ENCODE data around the gene CAPN8.
A peak's percentile ranks its signal among the peaks of the same experiment; 100 is the strongest.

CAPN8 gene

DNA sequence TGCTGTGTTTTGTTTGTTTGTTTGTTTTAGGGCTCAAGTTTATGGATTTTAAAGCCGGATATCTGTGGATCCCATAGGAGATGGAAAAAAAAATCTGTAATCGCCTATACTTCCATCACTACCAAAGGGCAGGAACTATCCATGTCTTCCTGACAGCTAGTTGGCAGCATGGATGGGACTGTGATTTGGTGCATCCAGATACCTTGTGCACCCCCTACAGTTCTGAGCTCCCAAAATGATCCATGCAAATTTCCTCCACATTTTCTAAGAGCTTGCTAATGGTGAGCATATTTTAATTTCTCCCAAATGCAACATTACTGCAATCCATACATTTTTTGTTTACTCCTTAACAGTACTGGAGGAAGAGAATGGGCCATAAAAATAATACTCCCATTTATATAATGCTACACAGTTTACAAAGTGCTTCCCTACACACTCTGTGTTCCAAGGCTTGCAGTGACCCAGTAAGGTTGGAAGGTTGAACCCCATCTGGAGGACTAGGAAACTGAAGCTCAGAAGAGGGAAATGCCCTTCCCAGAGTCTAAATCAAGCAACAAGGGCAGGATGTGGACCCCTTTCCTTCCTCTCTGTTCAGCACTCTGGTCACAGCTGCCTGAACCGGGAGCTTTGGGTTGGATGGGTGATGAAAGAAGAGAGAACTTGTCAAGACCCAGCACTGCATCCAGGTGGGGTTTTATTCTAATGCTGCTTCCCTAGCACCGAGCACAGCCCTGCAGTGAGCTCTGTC, 48.0 kb downstream of the CAPN8 start:
- DNase-seq (ENCODE audit: low read depth), result no peak

DNA sequence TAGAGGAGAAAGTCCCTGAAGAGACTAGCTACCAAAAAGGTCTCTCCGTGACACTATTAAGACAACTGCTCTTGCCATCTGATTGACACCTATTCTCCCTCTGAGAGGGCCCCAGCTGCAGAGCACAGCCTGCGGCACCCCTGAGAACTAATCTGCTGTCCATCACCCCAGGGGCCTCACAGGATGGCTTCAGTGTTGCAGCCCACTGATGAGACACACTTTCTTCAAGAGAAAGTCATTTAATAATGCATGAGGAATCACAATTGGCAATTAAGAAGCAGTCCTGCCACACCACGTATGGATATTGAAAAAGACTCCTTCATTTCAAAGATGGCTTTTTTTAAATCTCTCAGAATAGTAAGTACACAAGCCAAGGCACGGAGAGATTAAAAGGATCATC, 48.9 kb downstream of the CAPN8 start:
- no peak for DNase-seq (ENCODE audit: low read depth)

DNA sequence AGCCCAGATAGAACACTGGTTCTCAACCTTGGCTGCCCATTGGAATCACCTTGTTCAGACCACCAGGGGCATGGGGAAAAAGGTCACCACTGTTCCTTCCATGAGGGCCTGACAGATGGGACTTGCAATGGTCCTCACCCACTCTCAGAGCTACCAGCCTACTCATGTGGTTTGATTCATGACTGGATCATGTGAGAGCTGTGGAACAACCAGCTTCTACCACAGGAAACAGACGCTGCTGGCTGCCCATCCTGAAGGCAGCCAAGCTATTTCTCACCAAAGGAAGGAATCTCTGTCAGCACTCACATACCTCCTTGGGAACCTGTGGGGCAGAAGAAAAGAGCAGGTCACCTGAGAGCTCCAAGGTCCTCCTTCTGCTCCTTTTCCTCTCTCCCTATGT, 53.6 kb downstream of the CAPN8 start:
- no peak for DNase-seq (ENCODE audit: low read depth)

DNA sequence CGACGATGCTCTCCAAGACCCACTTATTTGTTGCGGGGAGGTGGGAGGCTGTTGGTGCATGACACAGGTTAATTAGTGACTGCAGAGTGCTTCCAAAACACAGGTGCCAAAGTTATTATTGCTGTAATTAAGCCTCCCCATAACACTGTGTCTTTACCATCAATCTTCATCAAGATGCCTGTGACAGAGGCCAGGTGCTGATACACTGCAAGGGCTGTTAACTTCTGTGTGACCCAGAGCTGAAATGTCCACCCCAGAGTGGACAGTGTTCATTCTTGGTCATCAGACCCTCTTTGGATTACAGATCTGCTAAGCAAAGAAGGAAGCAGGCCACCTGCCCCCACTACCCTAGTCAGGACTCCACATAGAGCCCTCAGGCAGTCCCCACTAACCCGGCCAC, 55.5 kb downstream of the CAPN8 start:
- no peak for DNase-seq (ENCODE audit: low read depth)

DNA sequence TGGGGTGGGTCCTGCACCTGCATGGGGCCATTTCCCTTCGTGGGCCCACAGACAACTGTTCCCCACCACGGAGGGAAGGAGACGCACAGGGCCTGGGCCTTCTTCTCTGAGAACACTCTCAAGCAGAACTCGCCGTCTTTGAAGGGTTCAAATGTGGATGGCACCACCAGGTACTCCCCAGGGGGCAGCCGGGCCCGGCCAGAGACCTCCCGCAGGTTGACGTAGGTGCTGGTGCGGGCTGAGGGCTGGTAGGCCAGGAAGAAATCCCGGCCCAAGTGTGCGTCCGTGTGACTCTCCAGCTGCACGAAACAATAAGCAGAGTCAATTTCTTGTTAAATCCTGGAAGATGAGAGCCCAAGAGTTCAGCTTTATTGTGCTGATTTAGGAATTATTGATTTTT, 56.4 kb downstream of the CAPN8 start:
- no peak for DNase-seq (ENCODE audit: low read depth)

DNA sequence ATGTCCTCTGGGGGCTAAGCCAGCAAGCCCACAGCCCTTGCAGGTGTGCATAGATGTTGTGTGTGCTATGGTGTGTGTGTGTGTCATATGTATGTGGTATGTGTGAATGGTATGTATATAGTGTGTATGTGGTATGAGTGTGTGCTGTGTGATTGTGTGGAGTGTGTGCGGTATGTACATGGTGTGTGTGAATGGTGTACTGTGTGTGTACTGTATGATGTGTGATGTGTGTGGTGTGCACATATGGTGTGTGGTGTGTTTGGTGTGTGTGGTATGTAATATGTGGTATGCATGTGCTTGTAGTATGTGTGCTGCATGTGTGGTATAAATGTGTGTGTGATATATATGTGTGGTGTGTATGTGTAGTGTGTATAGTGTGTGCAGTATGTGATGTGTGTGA, 107.0 kb downstream of the CAPN8 start:
- no peak for DNase-seq (ENCODE audit: low read depth)

DNA sequence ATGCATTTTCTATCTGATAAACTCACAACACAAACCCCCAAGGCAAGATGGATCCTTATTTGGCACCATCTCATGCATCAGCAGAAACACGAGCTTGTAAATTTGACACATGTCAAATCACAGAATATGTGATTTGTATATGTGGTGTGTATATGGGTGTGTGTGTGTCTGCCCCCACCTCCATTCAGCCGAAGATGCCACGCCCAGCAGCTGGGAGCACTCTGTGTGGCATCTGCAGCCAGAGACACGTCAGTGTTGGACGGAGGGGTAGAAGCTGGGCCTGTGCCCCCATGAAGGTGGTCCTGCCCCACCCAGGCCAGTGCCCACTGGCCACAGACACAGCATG, 108.4 kb downstream of the CAPN8 start:
- DNase-seq (ENCODE audit: low read depth), result no peak

DNA sequence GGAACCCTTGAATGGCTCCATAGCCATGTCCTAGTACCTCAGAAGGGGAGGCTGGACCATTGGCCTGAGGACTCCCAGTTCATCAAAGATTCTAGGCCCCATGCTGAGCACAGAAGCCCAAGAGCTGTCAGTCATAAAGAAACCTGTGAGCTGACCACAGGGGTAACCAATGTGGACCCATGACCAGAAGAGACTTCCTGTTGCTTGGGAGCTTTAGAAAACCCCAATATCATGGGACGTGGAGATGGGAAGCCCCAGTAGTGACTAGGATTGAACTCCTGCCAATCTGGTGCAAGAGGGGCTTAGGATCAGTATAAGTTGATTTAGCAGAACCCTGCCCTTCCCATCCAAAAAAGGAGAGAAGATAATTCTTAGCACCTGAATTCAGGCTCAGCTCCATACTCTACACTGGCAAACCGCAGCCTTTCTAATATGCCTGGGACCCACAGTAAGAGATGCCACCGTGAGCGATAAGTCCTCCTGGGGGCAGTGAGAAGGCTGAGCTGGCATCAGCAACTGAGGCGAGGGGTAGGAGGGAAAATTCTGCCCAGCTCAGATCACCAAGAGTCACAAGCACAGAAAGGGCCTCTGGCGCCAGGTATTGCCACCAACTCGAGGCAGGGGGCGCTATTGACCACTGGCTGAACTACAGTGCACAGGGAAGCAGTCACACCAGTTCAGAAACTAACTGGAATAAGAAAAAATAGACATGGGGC, 108.9 kb downstream of the CAPN8 start:
- DNase-seq (ENCODE audit: low read depth), result no peak

DNA sequence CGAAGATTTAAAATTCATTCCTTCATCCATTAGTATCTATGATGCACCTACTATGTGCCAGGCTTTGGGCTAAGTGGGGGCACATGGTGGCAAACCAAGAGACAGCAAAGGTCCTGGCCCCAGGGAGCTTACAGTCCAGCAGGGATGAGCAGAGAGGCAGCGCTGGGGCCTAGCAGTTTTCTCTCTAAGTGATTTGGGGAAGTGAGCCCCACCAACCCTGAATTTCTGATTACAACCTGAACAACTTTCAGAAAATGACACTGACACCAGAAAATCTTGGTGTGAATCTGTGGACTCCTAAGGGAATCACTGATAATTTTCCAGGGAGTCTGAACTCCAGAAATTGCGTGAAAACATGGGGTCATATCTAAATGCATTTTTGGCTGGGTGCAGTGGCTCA, 111.5 kb downstream of the CAPN8 start:
- DNase-seq (ENCODE audit: low read depth), result no peak

DNA sequence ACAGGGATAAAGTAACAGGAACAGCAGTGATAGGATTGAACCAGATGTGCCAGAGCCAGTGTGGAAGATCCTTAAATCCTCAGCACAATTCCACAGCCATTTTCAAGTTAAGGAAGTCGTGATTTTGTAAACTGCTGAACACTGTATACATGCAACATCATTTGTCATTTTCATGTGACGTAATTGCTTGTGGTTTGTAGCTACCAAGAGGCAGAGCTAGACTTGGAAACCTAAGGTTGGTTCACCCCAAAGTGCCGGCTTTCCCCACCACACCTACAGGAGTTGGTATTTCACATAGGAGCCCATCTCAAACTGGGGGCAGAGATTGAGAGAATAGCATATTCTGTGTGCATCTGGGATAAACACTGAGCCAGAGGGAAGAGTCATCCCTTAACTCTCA, 113.9 kb downstream of the CAPN8 start:
- DNase-seq (ENCODE audit: low read depth), result no peak

DNA sequence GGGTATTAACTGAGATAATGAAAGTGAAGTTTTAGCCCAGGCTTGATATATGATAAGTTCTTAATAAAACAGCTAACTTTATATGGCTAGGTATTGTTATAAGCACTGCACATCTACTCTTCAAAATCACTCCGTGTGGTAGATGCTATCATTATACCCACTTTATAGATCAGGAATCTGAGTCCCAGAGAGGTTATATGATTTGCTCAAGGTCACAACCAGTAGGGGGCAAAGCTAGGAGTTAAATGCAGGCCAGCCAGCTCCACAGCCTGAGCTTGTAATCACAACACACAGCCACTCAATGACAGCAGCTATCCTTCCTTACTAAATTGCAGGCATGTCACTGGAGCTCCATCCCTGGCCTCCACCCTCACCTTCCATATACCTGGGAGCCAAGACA, 115.8 kb downstream of the CAPN8 start:
- DNase-seq (ENCODE audit: low read depth), result no peak

DNA sequence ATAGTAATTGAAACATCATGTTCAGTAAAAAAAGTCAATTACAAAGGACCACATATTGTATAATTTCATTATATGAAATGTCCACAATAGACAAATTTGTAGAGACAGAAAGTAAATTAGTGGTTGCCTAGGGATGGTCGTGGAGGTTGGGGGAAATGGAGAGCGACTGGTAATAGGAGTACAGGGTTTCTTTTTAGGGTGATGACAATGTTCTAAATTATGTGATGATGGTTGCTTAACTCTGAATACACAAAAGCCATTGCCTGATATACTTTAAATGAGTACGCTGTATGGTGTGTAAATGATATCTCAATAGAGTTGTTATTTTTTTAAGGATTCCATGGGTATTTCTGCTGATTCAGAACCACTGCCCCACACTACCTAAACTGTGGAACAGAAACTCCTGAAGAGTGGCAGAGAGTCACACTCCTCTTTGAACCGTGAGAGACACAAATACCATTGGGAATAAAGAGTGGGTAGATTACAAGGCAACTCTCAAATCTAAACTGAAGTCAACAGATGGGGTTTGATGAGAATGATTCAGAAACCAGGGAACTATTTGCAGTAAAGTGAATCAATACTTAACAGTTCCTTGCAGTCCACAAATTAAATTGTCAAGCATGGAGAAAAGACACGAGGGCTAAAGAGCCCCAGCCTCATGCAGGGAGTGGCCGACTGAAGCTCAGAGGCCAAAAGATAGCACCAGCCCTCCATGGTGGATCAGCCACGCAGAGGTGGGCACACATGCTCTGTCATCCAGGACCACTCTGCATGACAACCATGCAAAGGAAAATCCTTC, 118.0 kb downstream of the CAPN8 start:
- DNase-seq (ENCODE audit: low read depth), result no peak

DNA sequence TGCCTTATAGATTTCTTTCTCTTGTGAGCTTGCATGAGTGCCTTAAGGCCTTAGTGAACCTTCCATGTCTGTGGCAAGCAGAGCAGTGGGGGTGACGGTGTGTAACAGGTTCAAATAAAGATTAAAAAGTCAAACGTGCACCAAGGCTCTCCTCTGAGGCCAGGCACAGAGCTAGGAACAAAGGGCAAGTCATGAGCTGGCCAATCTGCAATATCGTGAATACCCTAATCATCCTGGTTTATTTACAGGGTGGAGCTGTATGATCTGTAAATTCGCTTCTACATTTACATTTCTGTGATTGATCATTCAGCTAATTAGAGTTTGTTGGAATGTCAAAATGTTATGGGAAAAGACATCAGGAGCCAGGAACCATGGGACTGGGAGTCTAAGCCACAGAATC, 120.2 kb downstream of the CAPN8 start:
- no peak for DNase-seq (ENCODE audit: low read depth)

DNA sequence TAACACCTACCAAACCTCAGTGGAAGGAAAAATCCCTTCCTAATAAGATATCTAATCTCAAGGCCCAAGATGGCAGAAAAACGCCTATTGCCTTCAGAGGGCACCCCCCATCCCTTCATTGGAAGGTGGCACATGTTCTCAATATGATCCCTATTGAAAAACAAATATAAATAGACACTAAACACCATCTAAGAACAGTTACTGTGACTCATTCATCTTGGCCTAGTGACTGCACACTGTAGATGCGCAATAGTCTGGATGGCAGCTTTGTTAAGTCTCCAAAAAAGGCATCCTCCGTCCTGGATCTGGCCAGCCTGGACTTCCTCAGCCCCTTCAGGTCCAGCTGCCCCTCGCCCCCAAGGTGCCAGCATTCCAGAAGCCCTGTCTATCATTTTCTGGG, 121.9 kb downstream of the CAPN8 start:
- no peak for DNase-seq (ENCODE audit: low read depth)

DNA sequence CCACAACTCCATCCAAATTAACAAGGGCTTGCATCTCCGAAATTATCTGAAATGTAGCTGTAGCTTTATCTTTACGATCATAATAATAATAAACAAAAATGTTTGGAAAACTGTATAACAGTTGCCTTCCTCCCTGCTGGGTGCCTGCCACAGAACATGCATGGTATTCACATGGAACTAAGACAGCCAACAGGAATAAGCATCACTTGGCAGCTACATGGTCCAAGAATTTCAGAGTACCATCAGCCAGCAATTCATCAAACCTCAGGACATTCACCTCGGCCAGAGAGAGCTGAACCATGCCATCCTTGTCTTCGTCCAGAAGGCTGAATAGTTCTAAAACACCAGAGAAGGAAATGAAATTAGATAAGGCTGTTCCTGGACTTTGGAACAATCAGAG, 122.7 kb downstream of the CAPN8 start:
- DNase-seq (ENCODE audit: low read depth), result no peak

DNA sequence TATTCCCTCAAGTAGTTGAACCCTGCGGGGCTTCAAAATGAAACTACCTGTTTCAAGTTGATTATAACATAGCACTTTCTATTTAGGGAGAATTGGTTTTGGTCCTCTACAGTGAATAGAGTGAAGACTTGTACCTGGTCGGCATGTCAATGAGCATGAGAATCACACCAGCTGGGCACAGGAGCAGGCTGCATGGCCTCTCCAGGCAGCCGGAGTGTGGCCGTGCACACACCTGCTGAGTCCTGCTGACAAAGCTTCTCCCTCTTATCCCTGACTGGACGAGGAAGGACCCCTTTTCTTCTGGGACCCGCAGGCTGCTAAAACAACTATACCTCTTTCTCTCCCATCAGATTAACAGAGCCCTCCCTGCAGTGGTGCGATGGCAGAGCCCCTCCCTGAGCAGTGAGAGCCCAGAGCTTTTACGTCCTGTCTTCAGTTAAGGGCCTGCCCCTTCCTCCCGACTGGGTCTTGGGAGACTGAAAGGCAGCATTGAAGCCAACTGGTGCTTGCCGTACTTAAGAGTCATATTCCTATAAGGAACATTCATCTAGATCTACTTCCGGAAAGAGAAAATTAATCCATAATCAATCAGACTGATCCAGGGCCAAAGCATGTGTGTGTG, 124.9 kb downstream of the CAPN8 start:
- DNase-seq (ENCODE audit: low read depth), result no peak

DNA sequence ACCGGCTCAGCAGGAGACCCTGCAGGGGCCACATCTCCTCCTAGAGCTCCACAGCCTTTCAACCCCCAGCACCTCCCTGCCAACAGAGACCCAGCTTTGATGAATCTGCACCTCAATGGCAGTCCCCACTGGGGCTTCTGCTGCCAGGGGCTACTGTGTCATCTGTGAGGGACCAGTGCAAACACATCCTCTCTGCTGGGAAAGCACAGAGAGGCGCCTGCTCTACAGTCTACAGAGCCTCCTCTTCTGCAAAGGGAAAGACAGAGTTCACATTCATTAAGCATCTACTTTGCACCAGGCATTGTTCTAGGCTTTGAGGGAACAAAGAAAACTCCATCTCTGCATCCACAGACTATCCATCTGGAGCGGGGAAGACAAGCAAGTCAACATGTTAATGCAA, 125.8 kb downstream of the CAPN8 start:
- DNase-seq (ENCODE audit: low read depth), result no peak

DNA sequence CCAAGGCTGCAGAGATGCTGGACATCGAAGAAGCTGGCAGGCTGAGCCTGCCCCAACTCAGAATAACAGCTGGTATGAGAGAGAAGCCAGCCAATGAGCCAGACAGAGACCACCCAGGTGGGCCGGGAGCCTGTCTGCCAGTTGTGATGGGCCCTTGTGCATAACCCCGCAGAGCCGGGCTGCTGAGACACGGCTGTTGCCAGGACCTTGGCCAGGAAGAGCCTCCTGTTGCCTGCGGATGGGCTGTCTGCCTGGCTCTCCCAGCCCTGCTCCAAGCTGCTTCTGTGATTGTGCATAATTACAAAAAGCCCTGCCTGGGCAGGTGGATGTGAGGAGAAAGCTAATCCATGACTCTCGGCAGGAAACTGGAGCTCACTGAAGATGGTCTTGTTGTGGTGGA, 126.5 kb downstream of the CAPN8 start:
- no peak for DNase-seq (ENCODE audit: low read depth)

DNA sequence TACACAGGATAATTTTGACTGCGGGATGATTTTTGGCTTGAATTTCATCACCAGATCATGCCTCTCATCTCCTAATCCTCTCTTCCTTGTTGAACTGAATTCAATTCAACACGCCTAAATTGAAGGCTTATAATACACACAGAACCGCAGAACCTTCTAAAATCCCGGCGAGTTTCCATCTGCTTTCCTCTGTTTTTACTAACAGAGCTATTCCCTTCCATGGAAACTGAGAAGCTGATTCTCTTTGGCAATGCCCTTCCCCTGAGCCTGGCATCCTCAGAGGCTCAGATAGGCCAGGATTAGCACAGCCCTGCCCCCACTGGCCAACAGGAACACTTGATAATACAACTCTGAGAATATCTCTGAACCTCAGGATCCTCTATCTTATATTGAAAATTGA, 130.2 kb downstream of the CAPN8 start:
- DNase-seq (ENCODE audit: low read depth), result no peak

DNA sequence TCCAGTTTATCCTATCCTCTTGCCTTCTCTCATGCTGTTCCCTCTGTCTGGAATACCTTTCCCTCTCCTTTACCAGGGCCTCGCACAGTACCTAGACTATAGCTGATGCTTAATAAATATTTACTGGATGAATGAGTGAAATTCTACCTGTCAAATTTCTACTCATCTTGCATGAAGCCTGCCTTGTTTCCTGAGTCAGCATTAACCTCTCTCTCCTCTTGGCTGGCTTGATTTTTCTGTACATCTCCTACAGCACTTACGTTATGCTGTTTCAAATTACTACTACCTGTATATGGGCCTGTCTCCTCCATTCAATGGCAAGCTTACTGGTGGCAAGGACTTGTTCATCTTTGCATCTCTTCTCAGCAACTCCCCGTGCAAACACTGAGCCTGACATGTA, 130.8 kb downstream of the CAPN8 start:
- no peak for DNase-seq (ENCODE audit: low read depth)

DNA sequence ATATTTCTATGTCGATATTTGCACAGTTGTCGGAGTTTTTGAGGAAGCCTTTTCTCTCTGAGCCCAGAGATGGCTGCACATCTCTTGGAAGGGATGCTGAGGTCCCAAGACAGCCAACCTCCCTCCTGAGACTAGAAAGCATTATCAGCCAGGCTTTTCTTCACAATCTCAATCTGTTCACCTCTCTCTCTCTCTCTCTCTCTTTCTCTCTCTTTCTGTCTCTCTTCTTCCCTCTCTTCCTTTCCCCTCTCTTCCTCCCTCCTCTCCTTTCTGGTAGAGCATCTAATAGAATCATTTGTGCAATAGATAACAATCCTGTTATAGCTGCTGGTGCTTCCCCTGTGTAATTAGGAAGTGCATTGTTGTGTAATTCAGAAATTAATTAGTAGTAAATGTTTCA, 131.8 kb downstream of the CAPN8 start:
- DNase-seq (ENCODE audit: low read depth), result no peak

DNA sequence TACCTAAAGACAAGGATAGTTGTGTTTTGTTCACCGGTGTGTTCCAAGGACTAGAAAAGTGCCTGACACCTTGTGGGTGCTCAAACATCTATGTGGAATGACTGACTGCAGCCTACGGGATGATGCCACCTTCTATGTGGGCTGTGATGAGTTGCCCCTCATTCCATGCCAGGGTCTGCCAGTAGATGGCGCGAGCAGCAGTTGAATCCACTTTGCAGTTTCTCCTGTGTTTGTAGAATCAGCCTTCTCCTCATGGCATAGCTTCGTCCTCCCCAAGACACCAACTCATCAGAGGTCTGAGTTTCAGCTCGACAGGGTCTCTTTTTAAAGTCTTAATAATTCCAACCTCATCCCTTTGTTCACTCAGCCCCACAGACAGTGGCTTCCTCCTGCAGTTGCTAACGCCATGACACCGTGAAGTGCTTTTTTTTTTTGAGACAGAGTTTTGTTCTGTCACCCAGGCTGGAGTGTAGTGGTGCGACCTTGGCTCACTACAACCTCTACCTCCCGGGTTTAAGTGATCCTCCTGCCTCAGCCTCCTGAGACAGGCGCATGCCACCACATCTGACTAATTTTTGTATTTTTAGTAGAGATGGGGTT, 133.7 kb downstream of the CAPN8 start:
- DNase-seq (ENCODE audit: low read depth), result peak; percentile 10

Measured in stromal cell of bone marrow (primary cell).